HepG2 (cell line): ENCODE measurements around the gene PURB. TPM values are rescaled to one million over a fixed set of nuclear protein-coding genes. Genes with fewer than 3 reads are reported as not detected.
A peak's percentile ranks its signal among the peaks of the same experiment; 100 is the strongest.
"Not testable (repeated sequence)": the region's sequence is repeated elsewhere in the genome, so short reads cannot be mapped to it uniquely, and the experiment has no call there.

Source experiments
- ATAC-seq: fragments of 200-7000 bp; cut with Tn5 transposase; 3 replicates; pipeline ENCODE4 v1.9.1; 2020; ENCODE audit warnings: mild to moderate bottlenecking, moderate library complexity
- BruUV-seq: library from RNA; stranded (reverse); fragments of 400-500 nt; replicated peaks from 2 replicates; lab custom pipeline; 2021; lab: Mats Ljungman, UMichigan
- CTCF ChIA-PET: fragments of 300-600 bp; formaldehyde crosslinking; extraction: SDS; loops from one replicate; lab custom pipeline; 2021; ENCODE audit warnings: low total read pairs, inconsistent platforms, low intra/inter-chr PET ratio; lab: Yijun Ruan, JAX
- POLR2A ChIA-PET: fragments of 350-600 bp; sonication (Branson Sonifier 250); formaldehyde crosslinking; loops from one replicate; lab custom pipeline; 2020; ENCODE audit warnings: antibody characterized with exemption, inconsistent platforms; lab: Yijun Ruan, JAX
- DNase-seq: peaks from one replicate; pipeline ENCODE4 v3.0.0-alpha.2; 2015; ENCODE audit warnings: low spot score
- FAIRE-seq: peaks from 3 replicates; lab custom pipeline; 2011; peaks lifted over from hg19 to GRCh38; lab: Jason Lieb, UNC
- H2AFZ ChIP-seq: one replicate; pipeline ENCODE4 v1.6.1; 2011; ENCODE audit warnings: low read length, inconsistent platforms
- H3K27ac ChIP-seq: fragments of 300-600 bp; 3 replicates; pipeline ENCODE4 v1.8.0; 2011; ENCODE audit warnings: mixed run types, mild to moderate bottlenecking, mixed read lengths, low read length, inconsistent platforms; ENCODE audit not compliant: insufficient read depth; ENCODE audit errors: extremely low read length
- H3K27me3 ChIP-seq, 2 experiments: fragments of 200-600 bp in 1 of 2; 2 replicates in 1 of 2; 3 replicates in 1 of 2; pipeline versions ENCODE4 v1.6.0 to v1.8.0; 2011; ENCODE audit warnings: low read length in 2 of 2, mild to moderate bottlenecking in 2 of 2, moderate library complexity in 2 of 2, inconsistent platforms in 1 of 2; ENCODE audit not compliant: insufficient read depth in 2 of 2, control insufficient read depth in 1 of 2
- H3K36me3 ChIP-seq, 2 experiments: fragments of 200-600 bp in 1 of 2; replicated peaks in 1 of 2; 2 replicates in 1 of 2; 3 replicates in 1 of 2; pipeline versions ENCODE4 v1.5.1 to v1.8.0; 2011; ENCODE audit warnings: low read length in 2 of 2, inconsistent platforms in 1 of 2; ENCODE audit not compliant: insufficient read depth in 2 of 2, control insufficient read depth in 1 of 2
- H3K4me1 ChIP-seq: 2 replicates; pipeline ENCODE4 v1.5.1; 2012; ENCODE audit warnings: low read length, inconsistent platforms; ENCODE audit not compliant: insufficient read depth
- H3K4me2 ChIP-seq: 2 replicates; pipeline ENCODE4 v1.6.0; 2011; ENCODE audit warnings: low read depth, low read length, inconsistent platforms
- H3K4me3 ChIP-seq, 3 experiments: fragments of 200-600 bp in 1 of 3; sonication (generic), shearing (Covaris generic) in 1 of 3; replicated peaks in 1 of 3; 2 replicates each; pipeline ENCODE4 v1.5.1; 2011 to 2016; ENCODE audit warnings: low read length in 3 of 3, inconsistent platforms in 2 of 3, low read depth in 2 of 3, mild to moderate bottlenecking in 2 of 3, control low read depth in 1 of 3, mixed read lengths in 1 of 3; ENCODE audit not compliant: insufficient read depth in 1 of 3
- H3K79me2 ChIP-seq: one replicate; pipeline ENCODE4 v1.6.1; 2011; ENCODE audit warnings: low read length, inconsistent platforms; ENCODE audit not compliant: insufficient read depth
- H3K9ac ChIP-seq: 2 replicates; pipeline ENCODE4 v1.6.0; 2011; ENCODE audit warnings: mild to moderate bottlenecking, low read depth, low read length, inconsistent platforms; ENCODE audit not compliant: insufficient read depth
- H3K9me3 ChIP-seq: 2 replicates; pipeline ENCODE4 v1.5.1; 2012; ENCODE audit warnings: mild to moderate bottlenecking, low read length
- H4K20me1 ChIP-seq: 2 replicates; pipeline ENCODE4 v1.6.0; 2011; ENCODE audit warnings: inconsistent platforms, mild to moderate bottlenecking, low read length, moderate library complexity; ENCODE audit not compliant: insufficient read depth
- HIC2 ChIP-seq: sonication (generic); formaldehyde crosslinking; IDR thresholded peaks from 2 replicates; pipeline ENCODE4 v1.9.0; 2022; ENCODE audit warnings: low read depth, missing genetic modification reagents
- MAFK ChIP-seq, 2 experiments: IDR thresholded peaks in 1 of 2; conservative IDR thresholded peaks in 1 of 2; 2 replicates each; pipeline ENCODE4 v1.6.1; 2011; ENCODE audit warnings: improper control_type of control experiment in 2 of 2, low read length in 2 of 2
- MTF2 ChIP-seq: sonication (generic); formaldehyde crosslinking; IDR thresholded peaks from 2 replicates; pipeline ENCODE4 v1.5.0; 2020; ENCODE audit warnings: missing genetic modification reagents, borderline replicate concordance
- ZNF556 ChIP-seq: sonication (generic); formaldehyde crosslinking; IDR thresholded peaks from 2 replicates; pipeline ENCODE4 v1.4.0; 2020; ENCODE audit warnings: mild to moderate bottlenecking, missing genetic modification reagents, borderline replicate concordance
- WGBS: methylation state at CpG from one replicate; pipeline ENCODE4 v1.1.6; 2017; ENCODE audit warnings: low lambda C conversion rate; 5-methylcytosine and 5-hydroxymethylcytosine counted together
- in situ Hi-C: cut with HindIII; loops from 2 replicates; pipeline ENCODE4 v1.10.0; 2017; ENCODE audit warnings: low pct_unique_long_range_greater_than_20kb; ENCODE audit not compliant: extremely low pct_ligation_motif_present
- intact Hi-C: fragments of 100-400 bp; cut with micrococcal nuclease; formaldehyde crosslinking; loops from one replicate; pipeline ENCODE4 v1.10.0; 2022; ENCODE audit not compliant: unreplicated experiment
- polyA plus RNA-seq, 8 experiments: library from polyadenylated mRNA; depleted of rRNA in 3 of 8; stranded (reverse) in 7 of 8; unstranded in 1 of 8; fragments of >200 nt; fragmentation: Illumina TruSeq in 4 of 8; extraction: Trizol in 4 of 8; gene quantifications; 2 replicates each; pipeline versions ENCODE4 v1.2.1 to v1.2.3, GENCODE V29; 2011 to 2016; ENCODE audit warnings: low read depth in 4 of 8, missing spikeins in 1 of 8, mixed read lengths in 1 of 8; ENCODE audit not compliant: insufficient read depth in 1 of 8
- total RNA-seq, 5 experiments: library from RNA; depleted of rRNA; stranded (reverse); fragments of >200 nt; fragmentation: Illumina TruSeq; extraction: Trizol; gene quantifications; 2 replicates each; pipeline ENCODE4 v1.2.3, GENCODE V29; 2016; ENCODE audit warnings: low read depth in 1 of 5
- TF ChIP-seq, protein P1 (sequence below): IDR thresholded peaks from 2 replicates; pipeline ENCODE4 v1.6.1; 2012; ENCODE audit warnings: low read depth, low read length, improper control_type of control experiment
- TF ChIP-seq, protein P2 (sequence below): sonication (generic); formaldehyde crosslinking; IDR thresholded peaks from 2 replicates; pipeline ENCODE4 v1.4.0; 2020; ENCODE audit warnings: mild to moderate bottlenecking, missing genetic modification reagents, borderline replicate concordance

Gene PURB
- total and polyA plus RNA-seq, 2 of the 13 experiments (the other 11 are each of a cell fraction or from before 2014, with no cell fraction given), result 2.3 to 4.3 TPM

DNA sequence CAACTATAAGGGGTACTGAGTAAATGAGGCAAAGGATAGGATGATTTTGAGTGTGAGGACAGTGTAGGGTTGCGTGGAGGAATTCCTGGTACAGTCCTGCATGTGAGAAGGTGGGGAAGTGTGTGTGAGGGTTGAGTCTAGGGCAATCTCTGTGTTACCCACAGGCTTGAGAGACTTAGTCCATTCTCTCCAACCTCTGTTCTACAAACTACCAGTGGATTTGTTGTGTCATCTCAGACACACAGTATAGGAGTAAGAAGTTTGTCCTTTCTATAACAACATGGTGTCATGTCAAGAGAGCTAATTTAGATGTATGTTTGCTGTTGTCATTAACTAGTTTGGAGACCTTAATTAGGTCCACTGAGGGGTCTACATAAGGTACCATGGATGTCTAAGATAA lies 12.5 kb downstream of the PURB start:
- H3K27me3 ChIP-seq, result no peaks in the 10 kb centered on the region
- H3K27ac ChIP-seq, result no peak overlapping the region
- POLR2A ChIA-PET, result interaction anchor here (1.2 kb wide), 1 partner anchor 24 kb away, joined by 3 read pairs; no protein-coding TSS in a partner anchor
- CTCF ChIA-PET, result no interaction called here
- 36% methylated on average over 1 of the region's 1 CpG for WGBS
- no peak overlapping the region for H3K9ac ChIP-seq
- no peak for DNase-seq
- no peaks in the 10 kb centered on the region for H3K9me3 ChIP-seq
- intact Hi-C loops, result no loop called here
- H2AFZ ChIP-seq, result no peak overlapping the region
- no peak overlapping the region for H3K4me3 ChIP-seq
- BruUV-seq, result no TSS peak
- no peaks in the 10 kb centered on the region for H3K79me2 ChIP-seq
- TF ChIP-seq, protein P1, sequence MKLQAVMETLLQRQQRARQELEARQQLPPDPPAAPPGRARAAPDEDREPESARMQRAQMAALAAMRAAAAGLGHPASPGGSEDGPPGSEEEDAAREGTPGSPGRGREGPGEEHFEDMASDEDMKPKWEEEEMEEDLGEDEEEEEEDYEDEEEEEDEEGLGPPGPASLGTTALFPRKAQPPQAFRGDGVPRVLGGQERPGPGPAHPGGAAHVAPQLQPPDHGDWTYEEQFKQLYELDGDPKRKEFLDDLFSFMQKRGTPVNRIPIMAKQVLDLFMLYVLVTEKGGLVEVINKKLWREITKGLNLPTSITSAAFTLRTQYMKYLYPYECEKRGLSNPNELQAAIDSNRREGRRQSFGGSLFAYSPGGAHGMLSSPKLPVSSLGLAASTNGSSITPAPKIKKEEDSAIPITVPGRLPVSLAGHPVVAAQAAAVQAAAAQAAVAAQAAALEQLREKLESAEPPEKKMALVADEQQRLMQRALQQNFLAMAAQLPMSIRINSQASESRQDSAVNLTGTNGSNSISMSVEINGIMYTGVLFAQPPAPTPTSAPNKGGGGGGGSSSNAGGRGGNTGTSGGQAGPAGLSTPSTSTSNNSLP, result no peak
- TF ChIP-seq, protein P2, sequence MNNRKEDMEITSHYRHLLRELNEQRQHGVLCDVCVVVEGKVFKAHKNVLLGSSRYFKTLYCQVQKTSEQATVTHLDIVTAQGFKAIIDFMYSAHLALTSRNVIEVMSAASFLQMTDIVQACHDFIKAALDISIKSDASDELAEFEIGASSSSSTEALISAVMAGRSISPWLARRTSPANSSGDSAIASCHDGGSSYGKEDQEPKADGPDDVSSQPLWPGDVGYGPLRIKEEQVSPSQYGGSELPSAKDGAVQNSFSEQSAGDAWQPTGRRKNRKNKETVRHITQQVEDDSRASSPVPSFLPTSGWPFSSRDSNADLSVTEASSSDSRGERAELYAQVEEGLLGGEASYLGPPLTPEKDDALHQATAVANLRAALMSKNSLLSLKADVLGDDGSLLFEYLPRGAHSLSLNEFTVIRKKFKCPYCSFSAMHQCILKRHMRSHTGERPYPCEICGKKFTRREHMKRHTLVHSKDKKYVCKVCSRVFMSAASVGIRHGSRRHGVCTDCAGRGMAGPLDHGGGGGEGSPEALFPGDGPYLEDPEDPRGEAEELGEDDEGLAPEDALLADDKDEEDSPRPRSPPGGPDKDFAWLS (CRISPR knock-in tag), result no peak
- no peak for TF ChIP-seq MAFK (conservative IDR thresholded peaks at IDR 0.05 in 1 of 2, IDR thresholded peaks at IDR 0.05 in 1 of 2; ENCODE audit: low read length in 2 of 2)
- TF ChIP-seq MTF2, result no peak
- no peak for TF ChIP-seq HIC2 (CRISPR knock-in tag)
- TF ChIP-seq ZNF556, result no peak
- no peak overlapping the region for H3K4me2 ChIP-seq
- in situ Hi-C loops, result no loop called here
- H3K4me1 ChIP-seq, result no peaks in the 10 kb centered on the region
- no peak for FAIRE-seq
- no peaks in the 10 kb centered on the region for H4K20me1 ChIP-seq
- ATAC-seq, result peak; percentile 45; the same call in 2 of the 3 replicates
- H3K36me3 ChIP-seq, result no peaks in the 10 kb centered on the region

DNA sequence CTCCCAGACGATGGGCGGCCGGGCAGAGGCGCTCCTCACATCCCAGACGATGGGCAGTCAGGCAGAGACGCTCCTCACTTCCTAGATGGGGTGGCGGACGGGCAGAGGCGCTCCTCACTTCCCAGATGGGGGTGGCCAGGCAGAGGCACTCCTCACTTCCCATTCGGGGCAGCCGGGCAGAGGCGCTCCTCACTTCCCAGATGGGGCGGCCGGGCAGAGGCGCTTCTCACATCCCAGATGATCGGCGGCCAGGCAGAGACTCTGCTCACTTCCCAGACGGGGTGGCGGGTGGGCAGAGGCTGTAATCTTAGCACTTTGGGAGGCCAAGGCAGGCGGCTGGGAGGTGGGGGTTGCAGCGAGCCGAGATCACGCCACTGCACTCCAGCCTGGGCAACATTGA lies 13.4 kb downstream of the PURB start:
- H3K4me3 ChIP-seq, in situ Hi-C loops, FAIRE-seq, H3K36me3 ChIP-seq, H3K9ac ChIP-seq, H3K4me1 ChIP-seq, BruUV-seq, intact Hi-C loops, CTCF ChIA-PET, DNase-seq, H2AFZ ChIP-seq, H3K79me2 ChIP-seq, H4K20me1 ChIP-seq, H3K27ac ChIP-seq, H3K9me3 ChIP-seq, H3K27me3 ChIP-seq, ATAC-seq, H3K4me2 ChIP-seq: not testable (repeated sequence)
- 91% methylated on average over 13 of the region's 23 CpGs for WGBS
- POLR2A ChIA-PET, result interaction anchor here (1.2 kb wide), 1 partner anchor 24 kb away, joined by 3 read pairs; no protein-coding TSS in a partner anchor

DNA sequence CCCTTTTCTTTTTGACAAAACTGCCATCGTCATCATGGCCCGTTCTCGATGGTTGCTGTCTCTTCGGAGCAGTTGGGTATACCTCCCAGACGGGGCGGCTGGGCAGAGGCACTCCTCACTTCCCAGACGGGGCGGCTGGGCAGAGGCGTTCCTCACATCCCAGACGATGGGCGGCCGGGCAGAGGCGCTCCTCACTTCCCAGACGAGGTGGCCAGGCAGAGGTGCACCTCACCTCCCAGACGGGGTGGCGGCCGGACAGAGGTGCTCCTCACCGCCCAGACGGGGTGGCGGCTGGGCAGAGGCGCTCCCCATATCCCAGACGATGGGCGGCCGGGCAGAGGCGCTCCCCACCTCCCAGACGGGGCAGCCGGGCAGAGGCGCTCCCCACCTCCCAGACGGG lies 14.6 kb downstream of the PURB start:
- BruUV-seq, H3K4me2 ChIP-seq, CTCF ChIA-PET, H3K27me3 ChIP-seq, H3K9ac ChIP-seq, in situ Hi-C loops, H3K9me3 ChIP-seq, H3K36me3 ChIP-seq, H3K4me1 ChIP-seq, ATAC-seq, intact Hi-C loops, H4K20me1 ChIP-seq, H3K4me3 ChIP-seq, FAIRE-seq, DNase-seq, H2AFZ ChIP-seq, H3K27ac ChIP-seq, H3K79me2 ChIP-seq, POLR2A ChIA-PET: not testable (repeated sequence)
- WGBS, result 93% methylated on average over 12 of the region's 29 CpGs
